Panc1 (cell line): Measurements from ENCODE around the gene EPHB1. TPM values are rescaled to one million over a fixed set of nuclear protein-coding genes. Genes with fewer than 3 reads are reported as not detected.

Experiments
- ATAC-seq: fragments of 200-7000 bp; cut with Tn5 transposase; 2 replicates; pipeline ENCODE4 v1.9.1; 2020; ENCODE audit warnings: mild to moderate bottlenecking, moderate library complexity
- BruUV-seq: library from RNA; stranded (reverse); fragments of 400-500 nt; replicated peaks from 2 replicates; lab custom pipeline; 2021; lab: Mats Ljungman, UMichigan
- CTCF ChIA-PET: fragments of 300-600 bp; sonication (Branson Sonifier 250); formaldehyde crosslinking; loops from one replicate; lab custom pipeline; 2022; ENCODE audit warnings: antibody characterized with exemption; lab: Charles Lee
- POLR2A ChIA-PET: fragments of 300-600 bp; sonication (Branson Sonifier 250); formaldehyde crosslinking; loops from one replicate; lab custom pipeline; 2022; ENCODE audit warnings: antibody characterized with exemption; lab: Charles Lee
- DNase-seq: peaks from one replicate; pipeline ENCODE4 v3.0.0-alpha.2; 2010; ENCODE audit warnings: low read depth, low spot score
- H3K27ac ChIP-seq: 2 replicates; pipeline ENCODE4 v1.5.1; 2011; ENCODE audit warnings: mild to moderate bottlenecking, low read length, inconsistent platforms
- H3K27me3 ChIP-seq: fragments of 200-500 bp; sonication (Bioruptor generic); 2 replicates; pipeline ENCODE4 v1.6.0; 2014; ENCODE audit warnings: low read length, inconsistent platforms; ENCODE audit not compliant: control insufficient read depth, insufficient read depth
- H3K36me3 ChIP-seq: fragments of 200-500 bp; sonication (Bioruptor generic); 2 replicates; pipeline ENCODE4 v1.5.1; 2014; ENCODE audit warnings: inconsistent platforms, mild to moderate bottlenecking, low read length, moderate library complexity; ENCODE audit not compliant: control insufficient read depth, insufficient read depth
- H3K4me1 ChIP-seq: 2 replicates; pipeline ENCODE4 v1.5.1; 2011; ENCODE audit warnings: inconsistent platforms, mild to moderate bottlenecking, low read length, moderate library complexity; ENCODE audit not compliant: control insufficient read depth, insufficient read depth
- H3K4me3 ChIP-seq, 2 experiments: 2 replicates each; pipeline ENCODE4 v1.5.1; 2011 to 2012; ENCODE audit warnings: low read depth in 2 of 2, low read length in 2 of 2, mild to moderate bottlenecking in 2 of 2, inconsistent platforms in 1 of 2, moderate library complexity in 1 of 2
- H3K9me3 ChIP-seq: fragments of 200-500 bp; sonication (Bioruptor generic); 2 replicates; pipeline ENCODE4 v1.5.1; 2014; ENCODE audit warnings: low read depth, mild to moderate bottlenecking, inconsistent platforms, low read length, moderate library complexity; ENCODE audit not compliant: control insufficient read depth, insufficient read depth
- POLR2AphosphoS5 ChIP-seq: IDR thresholded peaks from 2 replicates; pipeline ENCODE4 v1.6.1; 2012; ENCODE audit warnings: mild to moderate bottlenecking, low read depth, low read length, moderate library complexity
- REST ChIP-seq, 2 experiments: IDR thresholded peaks; 2 replicates each; pipeline ENCODE4 v1.6.1; 2011 to 2012; ENCODE audit warnings: low read depth in 2 of 2, control low read depth in 1 of 2, low read length in 1 of 2, mild to moderate bottlenecking in 1 of 2, moderate library complexity in 1 of 2; ENCODE audit not compliant: insufficient read depth in 1 of 2
- SIN3A ChIP-seq: IDR thresholded peaks from 2 replicates; pipeline ENCODE4 v1.6.1; 2012; ENCODE audit warnings: low read depth, mild to moderate bottlenecking, low read length, moderate library complexity, borderline replicate concordance; ENCODE audit not compliant: insufficient read depth
- TCF7L2 ChIP-seq: IDR thresholded peaks from 2 replicates; pipeline ENCODE4 v1.6.1; 2011; ENCODE audit warnings: mild to moderate bottlenecking, low read depth, low read length, inconsistent platforms
- in situ Hi-C: cut with HindIII; loops from 2 replicates; pipeline ENCODE4 v1.10.0; 2016; ENCODE audit warnings: low sequenced_read_pairs, low pct_unique_long_range_greater_than_20kb
- intact Hi-C: fragments of 100-400 bp; cut with micrococcal nuclease; formaldehyde crosslinking; loops from one replicate; pipeline ENCODE4 v1.10.0; 2022; ENCODE audit not compliant: unreplicated experiment
- total RNA-seq: library from RNA; stranded (reverse); gene quantifications from one replicate; pipeline ENCODE4 v1.2.1, GENCODE V29; 2021; ENCODE audit not compliant: unreplicated experiment
- TF ChIP-seq, protein P1 (sequence below): fragments of 450-650 bp; IDR thresholded peaks from 2 replicates; pipeline ENCODE4 v1.5.1; 2017; ENCODE audit warnings: mild to moderate bottlenecking

Gene EPHB1
- total RNA-seq, 1 experiment from 2014 or later, result 0.46 TPM

DNA sequence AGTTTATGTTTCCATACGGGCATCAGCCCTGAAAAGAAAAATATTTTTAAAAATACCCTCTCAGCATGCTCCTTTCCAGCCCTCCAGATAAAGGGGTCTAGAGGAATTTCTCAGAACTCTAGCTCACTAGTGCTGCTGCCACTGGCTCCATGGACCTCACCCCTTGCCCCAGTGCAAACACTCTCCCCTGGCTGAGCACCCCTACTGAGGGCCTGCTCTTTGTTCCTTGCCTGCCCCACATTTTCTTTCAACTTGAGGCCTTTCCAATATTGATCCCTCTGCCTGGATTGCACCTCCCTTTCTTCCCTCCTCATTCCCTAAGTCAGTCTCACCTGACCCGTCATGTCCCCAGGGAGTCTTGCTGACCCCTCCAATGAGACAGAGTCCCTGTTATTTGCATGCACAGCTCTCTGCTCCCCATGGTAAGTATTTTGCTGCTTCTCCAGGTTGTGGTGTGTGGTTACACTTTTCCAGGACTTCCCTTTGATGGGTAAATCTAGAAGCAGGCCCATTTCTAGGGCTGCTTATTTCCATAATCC lies 196.5 kb downstream of the EPHB1 start:
- peaks cover 11% of the 10 kb centered on the region for H3K27me3 ChIP-seq
- no peaks in the 10 kb centered on the region for H3K9me3 ChIP-seq
- in situ Hi-C loops, result no loop called here
- H3K4me1 ChIP-seq, result no peaks in the 10 kb centered on the region
- no peak for ATAC-seq
- TF ChIP-seq POLR2AphosphoS5, result no peak
- H3K4me3 ChIP-seq, result no peak overlapping the region
- ChIA-PET CTCF (no interaction called here), POLR2A (no interaction called here)
- no peaks in the 10 kb centered on the region for H3K36me3 ChIP-seq
- DNase-seq, result no peak
- intact Hi-C loops, result no loop called here
- BruUV-seq, result no TSS peak
- H3K27ac ChIP-seq, result no peak overlapping the region

- ATAC-seq (no peak), DNase-seq (no peak)
- peaks cover 11% of the 10 kb centered on the region for H3K27me3 ChIP-seq
- intact Hi-C loops, result no loop called here
- in situ Hi-C loops, result no loop called here
- ChIA-PET POLR2A (no interaction called here), CTCF (no interaction called here)
- H3K27ac ChIP-seq, result no peak overlapping the region
- H3K36me3 ChIP-seq, result no peaks in the 10 kb centered on the region
- BruUV-seq, result no TSS peak
- no peaks in the 10 kb centered on the region for H3K9me3 ChIP-seq
- H3K4me1 ChIP-seq, result no peaks in the 10 kb centered on the region
- TF ChIP-seq, protein P1, sequence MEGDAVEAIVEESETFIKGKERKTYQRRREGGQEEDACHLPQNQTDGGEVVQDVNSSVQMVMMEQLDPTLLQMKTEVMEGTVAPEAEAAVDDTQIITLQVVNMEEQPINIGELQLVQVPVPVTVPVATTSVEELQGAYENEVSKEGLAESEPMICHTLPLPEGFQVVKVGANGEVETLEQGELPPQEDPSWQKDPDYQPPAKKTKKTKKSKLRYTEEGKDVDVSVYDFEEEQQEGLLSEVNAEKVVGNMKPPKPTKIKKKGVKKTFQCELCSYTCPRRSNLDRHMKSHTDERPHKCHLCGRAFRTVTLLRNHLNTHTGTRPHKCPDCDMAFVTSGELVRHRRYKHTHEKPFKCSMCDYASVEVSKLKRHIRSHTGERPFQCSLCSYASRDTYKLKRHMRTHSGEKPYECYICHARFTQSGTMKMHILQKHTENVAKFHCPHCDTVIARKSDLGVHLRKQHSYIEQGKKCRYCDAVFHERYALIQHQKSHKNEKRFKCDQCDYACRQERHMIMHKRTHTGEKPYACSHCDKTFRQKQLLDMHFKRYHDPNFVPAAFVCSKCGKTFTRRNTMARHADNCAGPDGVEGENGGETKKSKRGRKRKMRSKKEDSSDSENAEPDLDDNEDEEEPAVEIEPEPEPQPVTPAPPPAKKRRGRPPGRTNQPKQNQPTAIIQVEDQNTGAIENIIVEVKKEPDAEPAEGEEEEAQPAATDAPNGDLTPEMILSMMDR, result no peak
- no peak for TF ChIP-seq REST (IDR thresholded peaks at IDR 0.05; ENCODE audit: insufficient read depth in 1 of 2, low read depth in 2 of 2, low read length in 1 of 2)
- TF ChIP-seq TCF7L2, result no peak
- no peak for TF ChIP-seq SIN3A
- TF ChIP-seq POLR2AphosphoS5, result no peak
- H3K4me3 ChIP-seq, result no peak overlapping the region
These were observed 197.1 kb downstream of the EPHB1 start for GRCh38 chr3:134992180-134992579.

DNA sequence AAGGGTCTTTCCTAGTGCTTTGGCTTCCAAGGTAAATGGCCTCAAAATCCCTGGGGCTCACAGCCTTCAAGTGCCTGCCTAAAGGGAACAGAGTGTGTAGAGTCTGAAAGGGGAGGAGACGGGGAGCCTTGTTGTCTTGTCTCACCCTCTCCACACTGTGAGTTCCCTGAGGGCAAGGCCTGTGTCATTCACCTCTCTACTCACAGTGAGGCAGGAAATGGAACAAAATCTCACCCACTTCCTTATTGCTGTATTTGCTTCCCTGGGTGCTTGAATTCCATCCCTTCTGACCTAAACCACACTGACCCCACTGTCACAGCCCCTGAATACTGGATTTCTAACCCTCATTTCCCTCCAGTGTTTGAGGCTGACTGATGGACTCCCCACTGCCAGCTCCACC lies 197.5 kb downstream of the EPHB1 start:
- no peak for DNase-seq
- no peaks in the 10 kb centered on the region for H3K36me3 ChIP-seq
- peaks cover 11% of the 10 kb centered on the region for H3K27me3 ChIP-seq
- no TSS peak for BruUV-seq
- ATAC-seq, result no peak
- no peak overlapping the region for H3K4me3 ChIP-seq
- intact Hi-C loops, result no loop called here
- ChIA-PET POLR2A (no interaction called here), CTCF (no interaction called here)
- no peaks in the 10 kb centered on the region for H3K4me1 ChIP-seq
- TF ChIP-seq REST (IDR thresholded peaks at IDR 0.05; ENCODE audit: insufficient read depth in 1 of 2, low read depth in 2 of 2, low read length in 1 of 2), result no peak
- TF ChIP-seq TCF7L2, result no peak
- TF ChIP-seq POLR2AphosphoS5, result no peak
- TF ChIP-seq SIN3A, result no peak
- TF ChIP-seq, protein P1, result no peak
- no peaks in the 10 kb centered on the region for H3K9me3 ChIP-seq
- in situ Hi-C loops, result no loop called here
- H3K27ac ChIP-seq, result no peak overlapping the region
